Measurements from ENCODE around the gene ANKRD31.
"Not testable (repeated sequence)": the region's sequence is repeated elsewhere in the genome, so short reads cannot be mapped to it uniquely, and the experiment has no call there.

The ANKRD31 gene

GRCh38 chr5:75152860-75153259 lies 83.8 kb downstream of the ANKRD31 start:
- DNase-seq (ENCODE audit: low read depth, low spot score), result no peak

DNA sequence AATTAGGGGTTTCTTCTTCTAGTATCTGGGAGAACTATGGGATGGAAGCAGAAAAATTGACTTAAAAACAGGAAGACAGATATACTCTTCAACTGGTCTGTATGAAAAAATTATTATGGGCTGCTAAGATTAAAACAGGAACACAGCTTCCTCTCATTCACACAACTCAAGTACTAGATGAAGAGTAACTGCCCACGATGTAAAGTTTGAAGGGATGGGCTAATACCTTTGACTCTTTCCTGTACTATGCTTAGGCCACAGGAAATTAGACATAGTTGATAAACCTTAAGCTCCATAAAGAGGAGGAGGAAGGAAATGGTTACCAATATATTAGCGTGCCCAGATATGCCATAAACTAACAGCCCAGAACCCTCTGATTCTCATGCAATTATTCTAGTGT lies 88.6 kb downstream of the ANKRD31 start:
- DNase-seq (ENCODE audit: low read depth, low spot score), result no peak

DNA sequence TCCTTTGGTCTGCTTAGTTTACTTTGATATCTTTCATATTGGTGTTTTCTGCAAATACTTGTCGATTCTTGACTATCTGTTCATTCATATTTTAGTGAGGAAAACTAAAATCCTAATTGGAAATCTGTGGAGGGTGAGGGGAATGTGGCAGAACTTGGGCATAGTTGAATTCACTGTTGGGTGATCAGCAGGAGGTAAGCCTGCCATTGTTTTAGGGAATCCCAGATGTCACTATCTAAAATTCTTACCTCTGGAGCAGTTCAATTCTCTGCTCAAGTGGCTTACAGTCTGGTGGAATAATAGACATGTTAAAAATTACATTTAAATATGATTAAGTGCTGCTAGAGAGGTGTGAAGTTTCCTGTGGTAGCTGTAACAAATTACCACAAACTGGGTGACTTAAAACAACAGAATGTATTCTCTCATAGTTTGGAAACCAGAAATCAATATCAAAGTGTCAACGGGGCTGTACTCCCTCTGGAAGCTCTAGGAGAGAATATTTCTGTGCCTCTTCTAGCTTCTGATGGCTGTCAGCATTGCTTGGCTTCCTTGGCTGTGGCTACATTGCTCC lies 94.0 kb downstream of the ANKRD31 start:
- no peak for DNase-seq (ENCODE audit: low read depth, low spot score)

GRCh38 chr5:75140277-75140676 lies 96.4 kb downstream of the ANKRD31 start:
- DNase-seq (ENCODE audit: low read depth, low spot score), result no peak

DNA sequence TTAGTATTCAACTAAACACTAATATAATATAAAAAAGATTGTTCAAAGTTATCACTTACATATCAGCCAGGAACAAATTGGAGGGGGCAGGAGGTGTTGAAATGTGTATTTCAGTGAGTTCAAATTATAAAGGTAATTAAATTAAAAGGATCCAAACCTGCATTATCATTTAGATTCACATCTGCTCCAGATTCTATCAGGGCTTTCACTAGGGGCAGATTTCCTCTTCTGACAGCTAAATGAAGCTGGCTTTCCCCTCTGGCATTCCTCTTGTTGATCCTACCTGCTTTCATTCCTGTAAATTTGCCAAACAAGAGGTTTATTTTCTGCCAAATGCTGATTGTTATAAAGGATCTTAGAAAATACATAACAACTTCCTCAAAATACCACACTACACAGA lies 98.0 kb downstream of the ANKRD31 start:
- DNase-seq (ENCODE audit: low read depth, low spot score), result no peak

- no peak for DNase-seq (ENCODE audit: low read depth, low spot score)
Measured at GRCh38 chr5:75130818-75131349, 105.8 kb downstream of the ANKRD31 start.

GRCh38 chr5:75116856-75117255 lies 119.8 kb downstream of the ANKRD31 start:
- no peak for DNase-seq (ENCODE audit: low read depth, low spot score)

DNA sequence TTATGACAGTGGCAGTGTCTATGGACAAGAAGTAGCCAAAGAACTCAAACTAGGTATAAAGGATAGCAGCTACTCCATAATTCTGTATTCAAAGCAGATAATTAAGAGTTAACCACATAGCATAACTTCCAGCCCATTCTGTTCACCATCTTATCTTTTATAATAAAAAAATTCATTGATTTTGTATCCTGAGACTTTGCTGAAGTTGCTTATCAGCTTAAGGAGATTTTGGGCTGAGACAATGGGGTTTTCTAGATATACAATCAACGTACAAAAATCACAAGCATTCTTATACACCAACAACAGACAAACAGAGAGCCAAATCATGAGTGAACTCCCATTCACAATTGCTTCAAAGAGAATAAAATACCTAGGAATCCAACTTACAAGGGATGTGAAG lies 122.4 kb downstream of the ANKRD31 start:
- DNase-seq (ENCODE audit: low read depth, low spot score), result not testable (repeated sequence)

GRCh38 chr5:75113354-75114113 lies 123.1 kb downstream of the ANKRD31 start:
- no peak for DNase-seq (ENCODE audit: low read depth, low spot score)

DNA sequence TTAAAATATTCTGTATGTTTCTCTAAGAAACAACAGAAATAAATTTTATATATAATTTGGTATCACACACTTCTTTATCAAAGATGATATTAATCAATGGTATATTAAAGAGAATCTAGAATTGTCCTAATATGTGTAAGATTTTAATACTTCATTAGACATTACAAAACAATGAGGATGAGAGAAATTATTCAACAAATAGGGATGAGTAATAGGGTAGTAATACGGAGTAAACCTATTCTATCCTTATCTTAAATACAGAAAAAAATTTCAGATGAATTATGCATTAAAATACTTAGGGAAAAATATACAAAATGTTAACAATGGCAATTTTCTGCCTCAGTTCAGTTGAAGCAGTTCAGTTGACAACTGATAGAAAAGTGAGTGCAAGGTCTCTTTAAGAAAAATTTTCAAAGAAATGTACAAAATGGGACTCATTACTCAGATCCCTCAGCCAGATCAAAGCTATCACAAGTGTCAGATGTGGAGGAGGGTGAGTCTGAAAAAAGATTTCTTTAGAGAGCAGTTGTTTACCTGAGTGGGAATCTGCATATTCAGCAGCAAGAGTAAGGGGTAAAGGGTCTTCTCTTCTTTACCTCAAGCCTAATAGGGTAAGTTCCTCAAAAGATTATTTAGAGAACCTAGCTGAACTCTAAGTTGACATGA lies 127.6 kb downstream of the ANKRD31 start:
- no peak for DNase-seq (ENCODE audit: low read depth, low spot score)

DNA sequence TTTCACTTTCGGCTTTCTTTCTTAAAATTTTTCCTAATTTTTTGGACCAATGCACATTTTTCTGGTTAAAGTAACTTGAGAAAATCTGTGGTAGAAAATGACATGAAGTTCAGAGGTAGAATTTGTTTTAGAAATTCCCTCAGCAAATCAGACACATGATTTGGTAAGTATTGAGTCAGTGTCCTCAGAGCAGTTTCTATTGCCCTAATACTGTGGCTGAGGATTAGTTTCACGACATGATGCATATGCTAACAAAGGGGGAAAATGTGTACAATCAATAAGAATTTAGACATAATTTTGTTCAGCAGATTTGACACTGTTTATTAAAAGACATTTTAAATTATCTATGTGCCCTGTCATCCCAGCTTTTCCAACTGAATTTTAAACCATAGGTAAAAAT lies 128.2 kb downstream of the ANKRD31 start:
- no peak for DNase-seq (ENCODE audit: low read depth, low spot score)

GRCh38 chr5:75095956-75096355 lies 140.7 kb downstream of the ANKRD31 start:
- not testable (repeated sequence) for DNase-seq (ENCODE audit: low read depth, low spot score)

GRCh38 chr5:75091597-75091996 lies 145.1 kb downstream of the ANKRD31 start:
- DNase-seq (ENCODE audit: low read depth, low spot score), result no peak

DNA sequence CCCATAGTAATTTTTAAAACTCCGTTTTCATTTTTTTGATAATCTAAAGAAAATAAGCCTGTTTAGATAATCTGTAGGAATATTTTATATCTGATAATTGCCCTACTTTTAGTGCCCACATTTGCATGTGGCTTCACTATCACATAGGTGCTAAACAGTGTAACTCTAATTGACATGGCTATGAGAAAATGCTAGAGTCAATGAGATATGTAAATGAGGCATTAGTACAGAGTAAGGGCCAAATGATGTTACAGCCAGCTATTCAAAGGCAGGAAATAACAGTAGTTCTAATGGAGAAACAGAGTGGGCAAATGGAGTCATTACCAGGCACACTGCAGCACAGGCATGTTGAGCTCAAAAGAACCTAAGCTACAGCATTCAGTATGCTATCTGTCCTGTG lies 147.0 kb downstream of the ANKRD31 start:
- no peak for DNase-seq (ENCODE audit: low read depth, low spot score)

- DNase-seq (ENCODE audit: low read depth, low spot score), result no peak
Measured at GRCh38 chr5:75089137-75089536, 147.5 kb downstream of the ANKRD31 start.

- DNase-seq (ENCODE audit: low read depth, low spot score), result no peak
Measured at GRCh38 chr5:75088648-75089047, 148.0 kb downstream of the ANKRD31 start.

DNA sequence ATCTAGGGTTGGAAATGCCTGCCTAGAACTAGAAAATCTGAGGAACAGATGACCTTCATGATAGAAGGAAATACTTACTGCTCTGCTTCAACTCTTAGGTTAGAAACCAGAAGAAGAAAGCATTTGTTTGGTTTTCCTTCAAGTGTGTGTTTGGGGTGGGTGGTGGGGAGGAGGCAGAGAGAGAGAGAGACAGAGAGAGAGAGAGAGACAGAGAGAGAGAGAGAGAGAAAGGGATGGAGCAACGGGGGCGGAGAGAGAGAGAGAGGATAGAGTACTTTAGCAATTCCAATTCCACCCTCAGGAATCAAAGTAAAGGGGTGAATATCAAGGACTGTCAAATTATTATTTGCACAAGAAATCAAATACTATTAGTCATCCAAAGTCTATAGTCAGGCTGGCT lies 155.2 kb downstream of the ANKRD31 start:
- DNase-seq (ENCODE audit: low read depth, low spot score), result no peak

GRCh38 chr5:75079346-75079745 lies 157.3 kb downstream of the ANKRD31 start:
- not testable (repeated sequence) for DNase-seq (ENCODE audit: low read depth, low spot score)

- no peak for DNase-seq (ENCODE audit: low read depth, low spot score)
Measured at GRCh38 chr5:75078027-75078426, 158.7 kb downstream of the ANKRD31 start.

GRCh38 chr5:75072061-75072460 lies 164.6 kb downstream of the ANKRD31 start:
- DNase-seq (ENCODE audit: low read depth, low spot score), result no peak

DNA sequence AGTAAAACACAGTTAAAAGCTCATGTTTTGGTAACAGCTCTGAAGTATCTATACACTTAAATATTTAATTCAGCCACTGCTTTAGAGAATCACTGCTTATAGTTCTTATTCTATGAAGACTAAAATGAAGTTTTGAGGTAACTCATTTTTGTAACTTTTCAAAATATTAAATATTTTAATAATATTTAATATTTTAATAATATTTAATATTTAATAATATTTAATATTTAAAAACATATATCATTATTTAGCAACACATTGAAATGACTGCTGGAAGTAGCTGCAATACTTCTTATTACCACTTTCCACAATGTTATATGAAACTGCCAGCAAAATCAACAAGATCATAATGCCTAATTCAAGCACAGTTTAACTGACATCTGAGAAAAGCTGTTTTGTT lies 165.6 kb downstream of the ANKRD31 start:
- no peak for DNase-seq (ENCODE audit: low read depth, low spot score)

- no peak for DNase-seq (ENCODE audit: low read depth, low spot score)
Measured at GRCh38 chr5:75067434-75067833, 169.2 kb downstream of the ANKRD31 start.

All from astrocyte of the hippocampus (primary cell).